OCI-LY7 (cell line): ENCODE results near the gene NAP1L4.

Experiments used
- CTCF ChIP-seq: fragments of 200-600 bp; sonication (generic); conservative IDR thresholded peaks from 2 replicates; pipeline ENCODE4 v1.5.1; 2014; ENCODE audit warnings: mild to moderate bottlenecking, antibody characterized with exemption, low read length, moderate library complexity, mixed read lengths
- EZH2phosphoT487 ChIP-seq: fragments of 200-600 bp; sonication (generic); IDR thresholded peaks from 2 replicates; pipeline ENCODE4 v1.6.1; 2018; ENCODE audit warnings: low read depth, borderline replicate concordance, mild to moderate bottlenecking, mixed run types, antibody characterized with exemption, low read length, moderate library complexity, mixed read lengths

- no peak for TF ChIP-seq CTCF
- no peak for TF ChIP-seq EZH2phosphoT487
Measured at GRCh38 chr11:2990617-2991451, 1.3 kb downstream of the NAP1L4 start.
